ENCODE data around the gene SARM1.

GRCh38 chr17:28402844-28403243 is 31.4 kb downstream of the SARM1 start:
- TF ChIP-seq EZH2 (IDR thresholded peaks at IDR 0.05; ENCODE audit: borderline replicate concordance, low read length) (no peak), CTCF (conservative IDR thresholded peaks at IDR 0.05 in 1 of 2, IDR thresholded peaks at IDR 0.05 in 1 of 2; ENCODE audit: extremely low read depth in 1 of 2, insufficient read depth in 1 of 2, low read depth in 1 of 2, low read length in 2 of 2) (no peak)

All from mammary epithelial cell (primary cell).